GM21619 (cell line): ENCODE measurements around the gene CCDC63.

Experiments used
- ATAC-seq: cut with Tn5 transposase; IDR thresholded peaks from one replicate; pipeline ENCODE4 v1.9.1; 2021; ENCODE audit not compliant: unreplicated experiment

Gene CCDC63

GRCh38 chr12:110920324-110920910 is 73.6 kb downstream of the CCDC63 start, which contains the start of gene MYL2:
TSS of gene MYL2 (minus strand) at chr12:110920579. CDS start at chr12:110920529, 50 bp downstream.
- no peak for ATAC-seq

- no peak for ATAC-seq
These were observed 74.5 kb downstream of the CCDC63 start for GRCh38 chr12:110921262-110921661.

GRCh38 chr12:110922652-110923051 is 75.9 kb downstream of the CCDC63 start:
- no peak for ATAC-seq

GRCh38 chr12:110923192-110923591 is 76.4 kb downstream of the CCDC63 start:
- no peak for ATAC-seq

GRCh38 chr12:110923692-110924334 is 77.0 kb downstream of the CCDC63 start:
- no peak for ATAC-seq

GRCh38 chr12:110927546-110927945 is 80.8 kb downstream of the CCDC63 start:
- no peak for ATAC-seq

- ATAC-seq: no peak
These were observed 81.9 kb downstream of the CCDC63 start for GRCh38 chr12:110928700-110929099.

- ATAC-seq: no peak
These were observed 83.0 kb downstream of the CCDC63 start for GRCh38 chr12:110929818-110930217.

- ATAC-seq: no peak
These were observed 83.8 kb downstream of the CCDC63 start for GRCh38 chr12:110930348-110931314.

GRCh38 chr12:110931315-110931728 is 84.5 kb downstream of the CCDC63 start:
- no peak for ATAC-seq

- ATAC-seq: no peak
These were observed 85.3 kb downstream of the CCDC63 start for GRCh38 chr12:110932046-110932445.

- ATAC-seq: no peak
These were observed 86.7 kb downstream of the CCDC63 start for GRCh38 chr12:110933326-110933974.

- no peak for ATAC-seq
These were observed 87.5 kb downstream of the CCDC63 start for GRCh38 chr12:110934093-110934852.

GRCh38 chr12:110935588-110935987 is 88.8 kb downstream of the CCDC63 start:
- ATAC-seq: no peak

GRCh38 chr12:110936367-110937103 is 89.7 kb downstream of the CCDC63 start:
- no peak for ATAC-seq

GRCh38 chr12:110937104-110937641 is 90.4 kb downstream of the CCDC63 start:
- ATAC-seq: no peak

- ATAC-seq: no peak
These were observed 93.5 kb downstream of the CCDC63 start for GRCh38 chr12:110940296-110940695.

- ATAC-seq: no peak
These were observed 94.1 kb downstream of the CCDC63 start for GRCh38 chr12:110940933-110941332.

GRCh38 chr12:110941391-110941790 is 94.6 kb downstream of the CCDC63 start:
- ATAC-seq: no peak
